ENCODE data around the gene WNT2.

GRCh38 chr7:117283371-117283770 lies 39.5 kb downstream of the WNT2 start:
- TF ChIP-seq CTCF (IDR thresholded peaks at IDR 0.05) (no peak), POLR2A (IDR thresholded peaks at IDR 0.05) (no peak)
